ENCODE measurements around the gene HLTF.

GRCh38 chr3:149058602-149059001, 27.7 kb downstream of the HLTF start:
- TF ChIP-seq CTCF (CRISPR knock-in tag; IDR thresholded peaks at IDR 0.05) (no peak), DBP (CRISPR knock-in tag; IDR thresholded peaks at IDR 0.05; ENCODE audit: not compliant biosample characterization) (no peak), SMC3 (IDR thresholded peaks at IDR 0.05; ENCODE audit: low read length) (no peak), ZNF143 (CRISPR knock-in tag; IDR thresholded peaks at IDR 0.05) (no peak), ZNF281 (CRISPR knock-in tag; IDR thresholded peaks at IDR 0.05; ENCODE audit: borderline replicate concordance) (no peak), EZH2 (conservative IDR thresholded peaks at IDR 0.05; ENCODE audit: low read depth, low read length) (no peak), ZNF282 (IDR thresholded peaks at IDR 0.05; ENCODE audit: partially characterized antibody) (no peak), SRY (CRISPR knock-in tag; IDR thresholded peaks at IDR 0.05) (no peak), RFX5 (IDR thresholded peaks at IDR 0.05; ENCODE audit: low read depth, low read length) (no peak), MAX (IDR thresholded peaks at IDR 0.05) (no peak)
